Fibroblast of villous mesenchyme (primary cell): ENCODE results near the gene PEAK1. TPM values are rescaled to one million over a fixed set of nuclear protein-coding genes. Genes with fewer than 3 reads are reported as not detected.
"Not testable (repeated sequence)": the region's sequence is repeated elsewhere in the genome, so short reads cannot be mapped to it uniquely, and the experiment has no call there.

ENCODE experiments used
- DNase-seq: peaks from one replicate; pipeline ENCODE4 v3.0.0-alpha.2; 2010; ENCODE audit warnings: low read depth
- H3K4me3 ChIP-seq: 2 replicates; pipeline ENCODE4 v1.5.1; 2011; ENCODE audit warnings: low read depth, mild to moderate bottlenecking, low read length
- CTCF ChIP-seq: IDR thresholded peaks from 2 replicates; pipeline ENCODE4 v1.5.1; 2012; ENCODE audit warnings: low read depth, mild to moderate bottlenecking, low read length; ENCODE audit not compliant: insufficient read depth
- total RNA-seq: library from RNA; depleted of rRNA; stranded (reverse); fragments of >200 nt; gene quantifications from 2 replicates; pipeline ENCODE4 v1.2.3, GENCODE V29; 2012

PEAK1 gene
- total RNA-seq, 1 donor = 77.3 TPM

DNA sequence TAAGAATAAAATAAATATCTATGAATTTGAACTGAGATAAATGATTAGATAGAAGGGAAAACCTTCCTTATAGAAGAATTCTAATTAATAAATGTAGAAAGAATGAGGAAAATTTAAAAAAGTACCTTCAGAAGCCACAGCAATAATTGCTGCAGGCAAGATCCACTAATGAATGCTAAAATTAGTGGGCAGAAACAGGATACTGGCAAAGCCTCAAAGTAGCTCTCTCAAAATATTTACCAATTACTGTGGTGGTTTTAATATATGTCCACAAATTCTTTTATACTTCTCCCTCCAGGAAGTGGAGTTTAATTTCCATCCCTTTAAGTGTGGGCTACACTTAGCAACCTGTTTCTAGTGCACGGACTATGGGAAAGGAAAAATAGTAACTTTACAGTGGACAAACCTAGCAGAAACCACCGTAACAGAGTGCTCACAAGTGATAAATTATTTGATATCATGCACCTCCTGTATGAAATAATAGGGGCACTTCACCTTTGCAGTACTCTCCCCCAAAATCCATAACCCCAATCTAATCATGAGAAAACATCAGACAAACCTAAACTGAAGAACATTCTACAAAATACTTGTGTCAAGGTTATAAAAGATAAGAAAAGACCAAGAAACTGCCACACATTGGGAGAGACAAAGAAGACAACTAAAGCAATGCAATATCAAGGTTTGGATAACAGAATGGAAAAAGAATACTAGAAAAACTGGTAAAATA is 6.8 kb downstream of the PEAK1 start:
- DNase-seq = no peak
- H3K4me3 ChIP-seq = no peak overlapping the region
- TF ChIP-seq CTCF = no peak

DNA sequence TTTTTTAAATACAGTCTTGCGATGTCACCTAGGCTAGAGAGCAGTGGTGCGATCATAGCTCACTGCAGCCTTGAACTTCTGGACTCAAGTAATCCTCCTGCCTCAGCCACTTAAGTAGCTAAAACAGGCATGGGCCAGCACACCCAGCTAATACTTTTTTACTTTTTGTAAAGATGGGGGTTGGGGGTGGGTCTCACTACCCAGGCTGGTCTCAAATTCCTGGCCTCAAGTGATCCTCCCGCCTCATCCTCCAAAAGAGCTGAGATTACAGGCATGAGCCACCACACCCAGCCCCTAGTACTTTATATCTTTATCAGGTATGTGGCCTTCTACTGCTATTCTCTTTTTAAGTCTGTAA is 8.3 kb downstream of the PEAK1 start:
- DNase-seq = no peak
- no peak overlapping the region for H3K4me3 ChIP-seq
- TF ChIP-seq CTCF = no peak

GRCh38 chr15:77410701-77411618 is 8.9 kb downstream of the PEAK1 start:
- no peak overlapping the region for H3K4me3 ChIP-seq
- no peak for TF ChIP-seq CTCF
- DNase-seq = no peak

GRCh38 chr15:77410157-77410500 is 9.8 kb downstream of the PEAK1 start:
- DNase-seq, H3K4me3 ChIP-seq: not testable (repeated sequence)

GRCh38 chr15:77409259-77410156 is 10.4 kb downstream of the PEAK1 start:
- H3K4me3 ChIP-seq = no peak overlapping the region
- no peak for TF ChIP-seq CTCF
- DNase-seq = no peak

DNA sequence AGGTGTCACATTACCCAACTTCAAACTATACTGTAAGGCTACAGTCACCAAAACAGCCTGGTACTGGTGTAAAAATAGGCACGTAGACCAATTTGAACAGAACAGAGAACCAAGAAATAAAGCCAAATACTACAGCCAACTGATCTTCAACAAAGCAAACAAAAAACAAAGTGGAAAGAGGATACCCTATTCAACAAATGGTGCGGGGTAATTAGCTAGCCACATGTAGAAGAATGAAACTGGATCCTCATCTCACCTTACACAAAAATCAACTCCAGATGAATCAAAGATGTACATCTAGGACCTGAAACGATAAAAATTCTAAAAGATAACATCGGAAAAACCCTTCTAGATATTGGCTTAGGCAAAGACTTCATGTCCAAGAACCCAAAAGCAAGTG is 13.1 kb downstream of the PEAK1 start:
- DNase-seq = no peak
- no peak for TF ChIP-seq CTCF
- no peak overlapping the region for H3K4me3 ChIP-seq

DNA sequence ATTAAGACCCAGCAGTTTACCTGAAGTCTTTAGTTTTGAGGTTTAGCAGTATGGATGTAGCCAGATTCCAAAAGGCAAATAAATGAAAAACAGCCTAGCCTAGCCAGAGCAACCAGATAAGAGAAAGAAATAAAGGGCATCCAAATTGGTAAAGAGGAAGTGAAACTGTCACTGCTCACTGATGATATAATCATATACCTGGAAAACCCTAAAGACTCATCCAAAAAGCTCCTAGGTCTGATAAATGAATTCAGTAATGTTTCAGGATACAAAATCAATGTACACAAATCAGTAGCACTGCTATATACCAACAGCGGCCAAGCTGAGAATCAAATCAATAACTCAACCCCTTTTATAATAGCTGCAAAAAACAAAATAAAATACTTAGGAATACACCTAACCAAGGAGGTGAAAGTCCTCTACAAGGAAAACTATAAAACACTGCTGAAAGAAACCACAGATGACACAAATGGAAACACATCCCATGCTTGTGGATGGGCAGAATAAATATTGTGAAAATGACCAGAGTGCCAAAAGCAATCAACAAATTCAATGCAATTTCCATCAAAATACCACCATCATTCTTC is 13.6 kb downstream of the PEAK1 start:
- DNase-seq, H3K4me3 ChIP-seq: not testable (repeated sequence)
